Activated CD4-positive, alpha-beta T cell treated with anti-CD3 and anti-CD28 coated beads, Interleukin-2, amount 50 U/mL, for 24 hours (primary cell): ENCODE results near the gene PLEKHM3.

Experiments
- DNase-seq, 2 donors: peaks; one replicate each; pipeline ENCODE4 v3.0.0-alpha.2; 2020; ENCODE audit warnings: low read depth in 1 of 2, low spot score in 1 of 2

Gene PLEKHM3

GRCh38 chr2:207993151-207993763, 32.1 kb downstream of the PLEKHM3 start:
- DNase-seq, result no peak

- DNase-seq, result no peak
Observed at GRCh38 chr2:207991944-207992343, 33.4 kb downstream of the PLEKHM3 start.

DNA sequence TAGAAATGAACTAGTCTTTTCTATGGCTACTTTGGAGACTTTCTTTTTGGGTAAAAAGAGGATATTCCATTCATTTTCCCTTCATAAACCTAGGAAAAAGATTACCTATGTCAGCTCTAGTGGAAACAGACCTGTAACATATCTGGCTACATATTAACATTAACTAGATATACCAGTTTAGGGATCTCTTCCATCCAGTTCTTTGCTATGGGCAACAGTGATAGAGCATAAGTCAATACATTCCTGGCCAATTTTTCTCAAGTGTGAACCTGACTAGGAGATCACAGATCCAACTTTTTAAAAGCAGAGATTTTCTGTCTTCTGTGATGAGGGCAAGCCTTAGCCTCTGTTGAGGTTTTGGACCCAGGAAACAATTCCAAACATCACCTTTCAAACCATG, 34.5 kb downstream of the PLEKHM3 start:
- no peak for DNase-seq

GRCh38 chr2:207988975-207989374, 36.4 kb downstream of the PLEKHM3 start:
- no peak for DNase-seq

GRCh38 chr2:207987025-207987716, 38.2 kb downstream of the PLEKHM3 start:
- DNase-seq, result no peak

DNA sequence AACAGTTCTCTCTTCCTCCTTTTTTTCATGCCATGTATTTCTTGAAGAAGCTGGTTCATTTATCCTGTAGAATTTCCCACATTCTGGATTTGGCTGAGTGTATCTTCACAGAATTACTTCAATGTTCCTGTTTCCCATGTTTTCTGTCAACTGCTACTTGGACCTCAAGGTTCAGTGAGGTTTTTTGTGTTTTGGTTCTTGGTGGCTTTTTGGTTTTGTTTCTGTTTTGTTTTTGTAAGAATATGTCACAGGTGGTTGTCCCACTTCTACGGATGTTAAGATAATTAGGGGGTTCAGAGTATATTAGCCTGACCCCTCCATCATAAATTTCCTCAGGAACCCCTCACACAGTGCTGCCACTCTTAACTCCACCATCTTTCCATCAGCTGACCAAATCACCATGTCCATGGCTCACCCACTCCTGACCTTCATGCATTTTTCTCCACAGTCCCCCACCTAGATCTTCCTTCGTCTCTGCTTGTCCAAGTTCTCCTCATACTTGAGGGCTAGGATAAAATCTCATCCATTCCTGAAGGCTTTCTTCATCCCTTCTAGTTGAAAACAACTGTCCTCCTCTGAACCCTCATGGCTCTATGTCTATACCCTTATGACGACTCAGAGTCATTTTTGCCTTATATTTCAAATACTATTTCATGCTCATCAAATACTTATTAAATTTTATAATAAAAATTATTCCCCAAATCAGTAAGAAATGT, 40.4 kb downstream of the PLEKHM3 start:
- DNase-seq, result no peak

DNA sequence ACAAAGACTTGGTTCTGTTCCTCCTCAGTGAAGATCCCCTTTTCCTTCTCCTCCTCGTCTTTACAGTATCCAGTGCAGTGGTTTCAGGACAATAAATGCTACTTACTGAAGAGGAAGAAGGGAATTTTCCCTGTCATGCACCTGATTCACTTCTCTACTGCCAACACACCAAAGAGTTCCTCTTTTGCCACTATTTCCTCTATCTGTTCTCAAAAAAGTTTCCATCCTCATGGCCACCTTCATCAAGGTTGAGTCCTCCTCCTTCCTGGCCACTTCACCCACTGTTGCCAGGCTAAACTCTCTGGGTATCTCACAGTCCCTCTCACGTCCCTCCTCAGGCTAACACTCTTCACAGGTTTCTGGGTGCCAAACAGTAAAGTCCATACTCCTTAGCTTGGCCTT, 41.7 kb downstream of the PLEKHM3 start:
- no peak for DNase-seq

GRCh38 chr2:207978177-207978948, 47.0 kb downstream of the PLEKHM3 start:
- DNase-seq, result no peak

GRCh38 chr2:207975921-207976320, 49.4 kb downstream of the PLEKHM3 start:
- DNase-seq, result no peak

DNA sequence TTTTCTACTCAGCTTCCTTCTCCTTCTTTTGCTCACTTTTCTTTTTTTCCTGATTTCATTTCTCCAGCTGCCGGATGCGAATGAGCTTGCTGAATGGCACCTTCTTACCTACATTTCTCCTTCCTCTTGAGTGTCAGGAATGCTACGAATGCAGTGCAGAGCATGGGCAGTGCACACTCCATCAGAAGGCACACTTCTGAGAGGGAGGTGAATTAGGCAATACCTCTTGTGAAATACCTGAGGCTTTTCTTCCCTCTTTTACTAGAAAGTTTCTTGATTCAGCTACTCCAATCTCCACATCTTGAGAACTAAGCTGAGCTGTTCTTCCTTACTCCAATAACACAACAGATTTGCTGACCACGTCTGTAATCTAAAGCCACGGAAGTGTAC, 51.1 kb downstream of the PLEKHM3 start:
- DNase-seq, result no peak

DNA sequence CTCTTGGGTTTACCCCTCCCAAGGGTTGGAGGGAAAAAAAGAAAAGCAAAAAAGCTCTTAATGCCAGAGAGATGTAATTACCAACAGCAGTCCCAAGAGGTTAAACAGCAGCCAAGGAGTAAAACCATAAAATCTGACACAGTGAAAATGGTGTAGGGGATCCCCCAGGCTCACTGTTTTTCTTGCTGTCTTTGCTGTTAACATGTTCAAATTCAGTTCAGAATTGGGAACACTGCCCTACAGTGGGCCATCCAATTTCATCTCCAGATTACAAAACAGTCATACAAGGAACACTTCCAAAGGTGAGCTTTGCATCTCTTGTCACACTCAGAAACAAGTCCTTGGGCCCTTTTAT, 54.5 kb downstream of the PLEKHM3 start:
- DNase-seq, result no peak

- no peak for DNase-seq
Observed at GRCh38 chr2:207970147-207970825, 55.0 kb downstream of the PLEKHM3 start.

GRCh38 chr2:207969249-207969648, 56.1 kb downstream of the PLEKHM3 start:
- DNase-seq, result no peak

DNA sequence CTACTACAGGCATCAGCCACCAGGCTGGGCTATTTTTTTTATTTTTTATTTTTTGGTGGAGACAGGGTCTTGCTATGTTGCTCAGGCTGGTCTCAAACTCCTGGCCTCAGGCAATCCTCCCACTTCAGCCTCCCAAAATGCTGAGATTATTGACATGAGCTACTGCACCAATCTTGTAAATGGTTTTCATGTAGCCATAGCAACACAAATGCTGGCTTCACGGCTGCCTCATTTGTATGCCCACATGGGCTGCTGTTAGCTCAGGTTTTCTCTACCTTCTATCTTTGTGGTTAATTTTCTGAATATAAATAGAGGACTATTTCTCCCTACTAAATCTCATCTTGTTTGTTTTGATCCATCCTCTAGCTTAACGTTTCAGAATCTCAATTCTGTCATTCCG, 58.2 kb downstream of the PLEKHM3 start:
- no peak for DNase-seq

DNA sequence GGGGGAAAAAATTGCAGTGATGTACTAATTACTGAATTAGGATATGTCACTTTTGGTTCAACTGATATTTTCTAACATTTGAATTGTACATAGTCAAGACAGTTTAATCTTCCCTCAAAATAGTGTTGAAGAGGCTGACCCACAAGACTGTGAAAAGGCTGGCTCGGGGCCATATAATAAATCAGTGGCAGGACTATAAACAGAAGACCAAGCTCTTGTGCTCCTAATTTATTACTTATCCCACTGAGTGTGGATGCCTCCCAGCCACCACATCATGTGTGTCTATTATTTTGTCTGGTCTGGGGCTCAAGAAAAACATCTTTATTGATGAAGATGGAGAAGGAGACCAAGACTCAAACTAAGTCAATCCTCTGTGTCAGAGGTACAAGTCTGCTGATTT, 64.4 kb downstream of the PLEKHM3 start:
- DNase-seq, result no peak

- no peak for DNase-seq
Observed at GRCh38 chr2:207960090-207960489, 65.2 kb downstream of the PLEKHM3 start.

DNA sequence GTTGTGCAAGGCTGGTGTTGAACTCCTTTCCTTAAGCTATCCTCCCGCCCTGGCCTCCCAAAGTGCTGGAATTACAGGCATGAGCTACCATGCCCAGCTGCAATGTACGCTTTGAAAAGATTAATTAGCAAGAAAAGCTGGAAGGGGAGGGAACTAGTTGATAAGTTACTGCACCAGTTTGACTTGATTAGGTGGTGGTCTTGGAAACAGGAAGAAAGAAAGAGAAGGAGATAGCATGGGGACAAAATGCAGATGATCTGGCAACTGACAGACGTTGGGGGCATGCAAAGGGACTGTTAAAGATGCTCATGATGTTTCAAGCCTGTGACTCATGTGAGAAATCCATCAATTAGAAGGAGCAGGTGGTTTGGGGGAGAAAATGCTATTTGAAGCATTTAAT, 68.6 kb downstream of the PLEKHM3 start:
- DNase-seq, result no peak

DNA sequence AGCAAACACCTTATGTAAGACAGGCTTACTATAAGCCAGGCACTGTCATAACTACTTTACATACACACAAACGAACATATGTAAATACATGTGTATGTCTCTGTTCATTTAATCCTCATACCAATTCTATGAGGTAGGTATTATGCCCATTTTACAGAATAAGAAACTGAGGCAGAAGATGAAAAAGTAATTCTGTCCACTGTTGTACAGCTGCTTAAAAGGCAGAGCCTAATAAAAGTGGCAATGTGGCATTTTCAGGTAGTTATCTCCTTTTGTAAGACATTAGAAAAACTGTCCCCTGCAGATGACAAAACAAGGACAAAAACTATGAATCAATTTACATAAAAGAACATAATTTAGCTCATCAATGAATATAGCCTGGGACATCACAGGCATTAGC, 69.9 kb downstream of the PLEKHM3 start:
- DNase-seq, result no peak

- no peak for DNase-seq
Observed at GRCh38 chr2:207953354-207953753, 72.0 kb downstream of the PLEKHM3 start.

DNA sequence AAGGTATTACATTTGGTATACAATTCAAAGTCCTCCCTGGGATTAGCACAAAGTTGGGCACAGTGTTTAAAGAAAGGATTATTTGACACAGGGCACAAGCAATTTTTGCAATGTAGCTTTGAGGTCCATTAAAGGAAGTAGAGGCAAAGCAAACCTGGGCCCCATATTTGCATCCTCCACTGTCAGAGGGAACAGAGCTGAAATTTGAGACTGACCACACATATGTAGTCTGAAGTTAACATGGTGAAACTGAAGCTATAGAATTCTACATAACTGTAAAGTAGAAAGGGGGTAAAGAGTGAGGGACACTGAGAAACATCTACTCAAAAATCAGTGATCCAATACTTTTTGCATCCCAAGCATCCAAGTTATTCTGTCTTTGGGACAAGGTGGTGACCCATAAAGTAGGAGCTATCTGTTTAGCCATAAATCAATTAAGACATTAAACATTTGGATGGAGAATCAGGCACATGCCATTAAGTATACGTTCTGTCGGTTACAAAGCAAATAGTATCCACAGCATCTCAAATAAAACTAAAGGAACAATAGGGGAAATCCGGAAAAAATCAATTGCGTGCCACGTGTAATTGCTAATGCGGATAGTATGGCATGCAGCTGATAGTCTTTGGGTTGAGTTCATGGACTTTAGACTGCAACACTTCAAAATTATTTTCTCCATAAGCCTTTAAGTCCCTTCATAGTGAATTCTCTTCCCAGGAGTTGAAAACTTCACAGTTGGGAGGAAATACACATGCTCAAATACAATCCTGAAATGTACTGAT, 72.6 kb downstream of the PLEKHM3 start:
- DNase-seq, result no peak
